ENCODE results near the gene CLRN1.

DNA sequence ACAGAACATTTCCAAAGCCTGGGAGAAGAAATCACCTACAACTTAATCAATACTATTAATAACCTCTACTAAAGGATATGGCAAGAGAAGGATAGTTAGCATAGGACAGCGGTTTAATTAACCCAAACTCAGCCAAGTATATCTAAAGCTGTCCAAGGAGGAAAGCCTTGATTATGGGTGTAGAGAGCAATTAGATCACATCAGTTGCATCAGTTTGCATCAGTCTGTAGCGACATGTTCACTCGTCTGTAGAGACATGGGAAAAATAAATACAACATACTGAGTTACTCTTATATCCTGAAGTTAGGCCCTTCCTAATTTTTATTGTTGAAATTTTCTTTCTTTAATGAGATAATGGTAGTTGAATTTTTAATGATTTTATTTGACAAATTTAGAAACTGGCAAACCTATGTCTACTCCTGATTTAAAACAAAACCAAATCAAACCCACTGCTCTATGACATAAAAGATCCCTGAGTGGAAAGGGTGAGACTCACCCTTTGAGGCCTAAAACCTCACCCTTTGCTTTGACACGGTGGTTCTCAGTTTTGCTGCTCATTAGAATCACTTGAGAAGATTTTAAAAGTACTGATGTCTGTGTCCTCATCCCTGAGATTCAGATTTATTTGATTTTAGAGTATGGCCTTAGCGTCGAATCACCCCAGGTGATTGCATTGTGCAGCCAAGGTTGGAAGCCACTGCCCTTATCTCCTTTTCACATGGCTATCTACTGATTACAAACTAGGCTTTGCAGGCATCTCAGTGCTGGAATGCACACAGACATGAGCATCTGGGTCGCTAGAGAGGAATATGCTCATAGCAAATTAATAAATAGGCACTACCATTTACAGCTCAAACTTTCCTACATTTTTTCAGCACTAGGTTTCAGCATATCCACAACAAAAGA lies 2.8 kb upstream of the CLRN1 start:
- no peak for TF ChIP-seq EP300 (IDR thresholded peaks at IDR 0.05)
- no peak for TF ChIP-seq POLR2A (IDR thresholded peaks at IDR 0.05)
